Natural killer cell (primary cell): ENCODE results near the gene PXMP2. TPM values are rescaled to one million over a fixed set of nuclear protein-coding genes. Genes with fewer than 3 reads are reported as not detected.

Experiments used
- ATAC-seq, 3 donors: fragments of 150-1000 bp in 2 of 3; fragments of 200-7000 bp in 1 of 3; cut with Tn5 transposase; 1 replicate in 1 of 3; 2 replicates in 2 of 3; pipeline ENCODE4 v1.10.0; 2021; ENCODE audit warnings: mild to moderate bottlenecking in 2 of 3, moderate library complexity in 2 of 3
- DNase-seq, 2 donors: peaks; one replicate each; pipeline versions ENCODE4 v3.0.0 to v3.0.0-alpha.2; 2013 to 2021; ENCODE audit warnings: mixed read lengths in 1 of 2
- H3K27ac ChIP-seq: one replicate; pipeline ENCODE4 v1.5.1; 2013; ENCODE audit warnings: mild to moderate bottlenecking, low read length
- H3K27me3 ChIP-seq: one replicate; pipeline ENCODE4 v1.6.1; 2013; ENCODE audit warnings: low read length; ENCODE audit not compliant: control insufficient read depth, insufficient read depth
- H3K36me3 ChIP-seq: one replicate; pipeline ENCODE4 v1.6.1; 2013; ENCODE audit warnings: low read length; ENCODE audit not compliant: control insufficient read depth, insufficient read depth
- H3K4me1 ChIP-seq: one replicate; pipeline ENCODE4 v1.6.1; 2013; ENCODE audit warnings: low read length; ENCODE audit not compliant: control insufficient read depth, insufficient read depth
- H3K4me3 ChIP-seq: one replicate; pipeline ENCODE4 v1.5.1; 2013; ENCODE audit warnings: low read length
- H3K9me3 ChIP-seq: one replicate; pipeline ENCODE4 v1.6.1; 2013; ENCODE audit warnings: low read length; ENCODE audit not compliant: control insufficient read depth, insufficient read depth
- H3K27ac Mint-ChIP-seq, 2 donors: one replicate each; pipeline ENCODE4 v1.8.0; 2022; ENCODE audit warnings: mild to moderate bottlenecking in 2 of 2, mixed read lengths in 2 of 2, moderate library complexity in 1 of 2
- H3K27me3 Mint-ChIP-seq, 2 donors: one replicate each; pipeline ENCODE4 v1.8.0; 2022; ENCODE audit warnings: low read depth in 2 of 2, mixed read lengths in 2 of 2
- H3K36me3 Mint-ChIP-seq: one replicate; pipeline ENCODE4 v1.8.0; 2022; ENCODE audit warnings: mixed read lengths
- H3K4me1 Mint-ChIP-seq, 2 donors: one replicate each; pipeline ENCODE4 v1.8.0; 2022; ENCODE audit warnings: mixed read lengths in 2 of 2
- H3K4me3 Mint-ChIP-seq: one replicate; pipeline ENCODE4 v1.8.0; 2022; ENCODE audit warnings: mild to moderate bottlenecking, moderate library complexity, mixed read lengths
- H3K9me3 Mint-ChIP-seq, 2 donors: one replicate each; pipeline ENCODE4 v1.8.0; 2022; ENCODE audit warnings: mixed read lengths in 2 of 2
- WGBS: methylation state at CpG from one replicate; pipeline ENCODE4 v1.1.7; 2013; ENCODE audit warnings: missing lambda C conversion rate; ENCODE audit not compliant: insufficient coverage; 5-methylcytosine and 5-hydroxymethylcytosine counted together
- intact Hi-C: fragments of 100-400 bp; cut with micrococcal nuclease; formaldehyde crosslinking; loops from one replicate; pipeline ENCODE4 v1.14.2; 2022
- total RNA-seq, 4 donors: library from RNA; stranded (reverse); fragments of 120-200 nt in 1 of 4; gene quantifications; one replicate each; pipeline versions ENCODE4 v1.2.3 to v1.2.4, GENCODE V29; 2013 to 2022
- TF ChIP-seq, protein P1 (sequence below): fragments of 200-600 bp; IDR thresholded peaks from one replicate; pipeline ENCODE4 v1.8.0; 2022; ENCODE audit warnings: antibody characterized with exemption

PXMP2 gene
- total RNA-seq, 3 donors from 2014 or later (not counting 1 experiment from before 2014, with no cell fraction given): 3.6 to 6.2 (median 5.1) TPM

DNA sequence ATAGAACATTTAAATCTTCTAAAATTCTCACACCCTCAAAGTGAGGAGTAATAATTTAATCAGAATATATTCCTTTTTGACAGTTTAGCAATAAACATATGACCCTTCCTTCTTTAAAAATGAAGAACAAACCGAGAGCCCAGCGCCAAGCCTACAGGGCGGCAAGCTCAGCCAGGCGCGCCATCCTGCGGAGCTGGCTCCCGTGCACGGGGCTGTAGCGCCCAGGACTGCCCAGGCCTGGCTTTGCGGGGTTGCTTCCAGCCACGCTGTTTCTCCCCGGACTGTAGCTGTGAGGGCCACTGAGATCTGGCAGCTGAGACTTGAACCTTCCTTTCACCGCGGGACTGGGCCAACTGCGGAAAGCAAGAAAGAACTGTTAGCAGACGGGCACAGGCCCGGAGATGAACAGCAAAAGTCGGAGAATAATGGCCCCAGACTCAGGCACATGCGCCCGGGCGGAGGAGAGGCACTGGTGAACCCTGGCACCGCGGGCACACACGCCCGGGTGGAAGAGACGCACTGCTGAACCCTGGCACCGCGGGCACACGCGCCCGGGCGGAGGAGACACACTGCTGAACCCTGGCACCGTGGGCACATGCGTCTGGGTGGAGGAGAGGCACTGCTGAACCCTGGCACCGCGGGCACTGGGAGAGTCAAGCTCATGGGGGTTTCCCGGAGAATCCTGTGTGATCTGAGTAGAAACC lies 39.9 kb downstream of the PXMP2 start:
- intact Hi-C loops: no loop called here
- Histone ChIP-seq H3K4me1 (no peaks in the 10 kb centered on the region), H3K36me3 (peaks cover 65% of the 10 kb centered on the region), H3K27ac (no peak overlapping the region), H3K27me3 (no peaks in the 10 kb centered on the region), H3K4me3 (no peak overlapping the region), H3K9me3 (no peaks in the 10 kb centered on the region)
- peaks cover 23% of the 10 kb centered on the region for H3K36me3 Mint-ChIP-seq
- TF ChIP-seq, protein P1, sequence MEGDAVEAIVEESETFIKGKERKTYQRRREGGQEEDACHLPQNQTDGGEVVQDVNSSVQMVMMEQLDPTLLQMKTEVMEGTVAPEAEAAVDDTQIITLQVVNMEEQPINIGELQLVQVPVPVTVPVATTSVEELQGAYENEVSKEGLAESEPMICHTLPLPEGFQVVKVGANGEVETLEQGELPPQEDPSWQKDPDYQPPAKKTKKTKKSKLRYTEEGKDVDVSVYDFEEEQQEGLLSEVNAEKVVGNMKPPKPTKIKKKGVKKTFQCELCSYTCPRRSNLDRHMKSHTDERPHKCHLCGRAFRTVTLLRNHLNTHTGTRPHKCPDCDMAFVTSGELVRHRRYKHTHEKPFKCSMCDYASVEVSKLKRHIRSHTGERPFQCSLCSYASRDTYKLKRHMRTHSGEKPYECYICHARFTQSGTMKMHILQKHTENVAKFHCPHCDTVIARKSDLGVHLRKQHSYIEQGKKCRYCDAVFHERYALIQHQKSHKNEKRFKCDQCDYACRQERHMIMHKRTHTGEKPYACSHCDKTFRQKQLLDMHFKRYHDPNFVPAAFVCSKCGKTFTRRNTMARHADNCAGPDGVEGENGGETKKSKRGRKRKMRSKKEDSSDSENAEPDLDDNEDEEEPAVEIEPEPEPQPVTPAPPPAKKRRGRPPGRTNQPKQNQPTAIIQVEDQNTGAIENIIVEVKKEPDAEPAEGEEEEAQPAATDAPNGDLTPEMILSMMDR: no peak
- peaks cover 0 to 6% of the 10 kb centered on the region in 2 donors for H3K4me1 Mint-ChIP-seq
- ATAC-seq (no peak), DNase-seq (no peak)
- H3K27me3 Mint-ChIP-seq: no peaks in the 10 kb centered on the region
- no peaks in the 10 kb centered on the region for H3K9me3 Mint-ChIP-seq
- no peak overlapping the region for H3K4me3 Mint-ChIP-seq
- H3K27ac Mint-ChIP-seq: no peak overlapping the region
- WGBS: 95% methylated on average over 37 of the region's 37 CpGs

DNA sequence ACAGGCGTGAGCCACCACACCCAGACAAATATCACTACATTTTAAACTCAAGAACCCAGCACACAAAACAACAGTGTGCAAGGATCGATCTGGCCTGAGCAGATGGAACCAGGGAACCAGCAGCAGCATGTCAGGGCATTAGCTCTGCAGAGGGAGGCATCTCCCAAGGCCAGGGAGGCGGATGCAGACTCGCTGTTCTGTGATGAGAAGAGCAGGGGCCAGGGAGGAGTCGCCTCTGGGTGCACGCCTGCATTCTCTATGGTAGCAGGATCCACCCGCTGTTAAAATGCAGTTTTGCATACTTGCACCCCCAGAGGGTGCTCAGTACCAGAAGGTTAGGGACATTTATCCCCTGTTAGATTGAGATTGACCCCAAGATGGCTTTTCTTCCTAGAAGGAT lies 41.1 kb downstream of the PXMP2 start:
- Histone ChIP-seq H3K9me3 (no peaks in the 10 kb centered on the region), H3K4me3 (no peak overlapping the region), H3K36me3 (peaks cover 70% of the 10 kb centered on the region), H3K27ac (no peak overlapping the region), H3K27me3 (no peaks in the 10 kb centered on the region), H3K4me1 (no peaks in the 10 kb centered on the region)
- intact Hi-C loops: no loop called here
- Mint-ChIP-seq H3K27me3 (no peaks in the 10 kb centered on the region), H3K27ac (peak overlapping the region; percentile 50 to 75), H3K9me3 (no peaks in the 10 kb centered on the region), H3K36me3 (peaks cover 27% of the 10 kb centered on the region), H3K4me3 (no peak overlapping the region), H3K4me1 (peaks cover 0 to 6% of the 10 kb centered on the region in 2 donors)
- ATAC-seq (no peak), DNase-seq (no peak)
- TF ChIP-seq, protein P1: no peak
- whole genome bisulfite sequencing: 100% methylated on average over 7 of the region's 7 CpGs

DNA sequence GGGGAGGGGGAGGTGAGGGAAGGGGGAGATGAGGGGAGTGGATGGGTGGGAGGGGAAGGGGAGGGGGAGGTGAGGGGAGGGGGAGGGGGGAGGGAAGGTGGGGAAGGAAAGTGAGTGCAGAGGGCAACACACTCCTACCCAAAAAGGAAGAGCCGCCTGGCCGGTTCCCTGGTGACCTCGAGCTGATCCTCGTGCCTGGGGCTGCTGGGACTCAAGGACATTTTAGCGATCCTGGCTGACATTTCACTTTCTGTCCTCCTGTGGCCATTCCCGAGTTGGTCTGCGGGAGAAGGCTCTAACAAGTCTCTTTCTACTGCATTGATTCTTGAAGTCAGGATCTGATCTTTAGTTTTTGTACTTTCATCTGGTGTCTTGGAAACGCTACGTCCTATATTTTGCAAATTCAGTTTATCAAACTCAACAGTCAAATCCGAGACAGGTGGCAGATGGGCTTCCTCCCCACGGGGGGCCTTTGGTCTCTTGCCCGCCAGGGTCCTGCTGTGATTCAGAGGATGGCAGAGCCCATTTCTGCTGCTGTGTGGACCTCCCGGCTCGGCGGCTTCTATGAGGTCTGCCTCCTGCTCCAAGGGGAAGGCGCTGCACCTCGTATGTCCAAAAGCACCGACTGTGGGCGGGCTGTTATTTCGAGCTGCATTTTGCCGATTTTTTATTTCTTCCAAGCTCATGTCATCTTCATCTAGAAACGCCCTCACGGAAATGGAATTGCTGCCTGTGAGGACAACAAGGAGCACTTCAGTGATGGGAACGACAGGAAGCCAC lies 42.3 kb downstream of the PXMP2 start:
- Mint-ChIP-seq H3K4me3 (no peak overlapping the region), H3K36me3 (peaks cover 33% of the 10 kb centered on the region), H3K4me1 (peaks cover 0 to 6% of the 10 kb centered on the region in 2 donors), H3K27me3 (no peaks in the 10 kb centered on the region), H3K9me3 (no peaks in the 10 kb centered on the region), H3K27ac (peak overlapping the region in 1 of 2 donors; percentile 38)
- peaks cover 72% of the 10 kb centered on the region for H3K36me3 ChIP-seq
- no peak overlapping the region for H3K4me3 ChIP-seq
- intact Hi-C loops: no loop called here
- TF ChIP-seq, protein P1: no peak
- WGBS: 96% methylated on average over 24 of the region's 24 CpGs
- no peaks in the 10 kb centered on the region for H3K27me3 ChIP-seq
- no peaks in the 10 kb centered on the region for H3K9me3 ChIP-seq
- no peak overlapping the region for H3K27ac ChIP-seq
- DNase-seq (no peak), ATAC-seq (no peak)
- no peaks in the 10 kb centered on the region for H3K4me1 ChIP-seq
